Panc1 (cell line): ENCODE data around the gene AHNAK. TPM values are rescaled to one million over a fixed set of nuclear protein-coding genes. Genes with fewer than 3 reads are reported as not detected.

Experiments used
- ATAC-seq: fragments of 200-7000 bp; cut with Tn5 transposase; 2 replicates; pipeline ENCODE4 v1.9.1; 2020; ENCODE audit warnings: mild to moderate bottlenecking, moderate library complexity
- BruUV-seq: library from RNA; stranded (reverse); fragments of 400-500 nt; replicated peaks from 2 replicates; lab custom pipeline; 2021; lab: Mats Ljungman, UMichigan
- CTCF ChIA-PET: fragments of 300-600 bp; sonication (Branson Sonifier 250); formaldehyde crosslinking; loops from one replicate; lab custom pipeline; 2022; ENCODE audit warnings: antibody characterized with exemption; lab: Charles Lee
- POLR2A ChIA-PET: fragments of 300-600 bp; sonication (Branson Sonifier 250); formaldehyde crosslinking; loops from one replicate; lab custom pipeline; 2022; ENCODE audit warnings: antibody characterized with exemption; lab: Charles Lee
- DNase-seq: peaks from one replicate; pipeline ENCODE4 v3.0.0-alpha.2; 2010; ENCODE audit warnings: low read depth, low spot score
- H3K27ac ChIP-seq: 2 replicates; pipeline ENCODE4 v1.5.1; 2011; ENCODE audit warnings: mild to moderate bottlenecking, low read length, inconsistent platforms
- H3K27me3 ChIP-seq: fragments of 200-500 bp; sonication (Bioruptor generic); 2 replicates; pipeline ENCODE4 v1.6.0; 2014; ENCODE audit warnings: low read length, inconsistent platforms; ENCODE audit not compliant: control insufficient read depth, insufficient read depth
- H3K36me3 ChIP-seq: fragments of 200-500 bp; sonication (Bioruptor generic); 2 replicates; pipeline ENCODE4 v1.5.1; 2014; ENCODE audit warnings: inconsistent platforms, mild to moderate bottlenecking, low read length, moderate library complexity; ENCODE audit not compliant: control insufficient read depth, insufficient read depth
- H3K4me1 ChIP-seq: 2 replicates; pipeline ENCODE4 v1.5.1; 2011; ENCODE audit warnings: inconsistent platforms, mild to moderate bottlenecking, low read length, moderate library complexity; ENCODE audit not compliant: control insufficient read depth, insufficient read depth
- H3K4me3 ChIP-seq, 2 experiments: 2 replicates each; pipeline ENCODE4 v1.5.1; 2011 to 2012; ENCODE audit warnings: low read depth in 2 of 2, low read length in 2 of 2, mild to moderate bottlenecking in 2 of 2, inconsistent platforms in 1 of 2, moderate library complexity in 1 of 2
- H3K9me3 ChIP-seq: fragments of 200-500 bp; sonication (Bioruptor generic); 2 replicates; pipeline ENCODE4 v1.5.1; 2014; ENCODE audit warnings: low read depth, mild to moderate bottlenecking, inconsistent platforms, low read length, moderate library complexity; ENCODE audit not compliant: control insufficient read depth, insufficient read depth
- POLR2AphosphoS5 ChIP-seq: IDR thresholded peaks from 2 replicates; pipeline ENCODE4 v1.6.1; 2012; ENCODE audit warnings: mild to moderate bottlenecking, low read depth, low read length, moderate library complexity
- SIN3A ChIP-seq: IDR thresholded peaks from 2 replicates; pipeline ENCODE4 v1.6.1; 2012; ENCODE audit warnings: low read depth, mild to moderate bottlenecking, low read length, moderate library complexity, borderline replicate concordance; ENCODE audit not compliant: insufficient read depth
- TCF7L2 ChIP-seq: IDR thresholded peaks from 2 replicates; pipeline ENCODE4 v1.6.1; 2011; ENCODE audit warnings: mild to moderate bottlenecking, low read depth, low read length, inconsistent platforms
- in situ Hi-C: cut with HindIII; loops from 2 replicates; pipeline ENCODE4 v1.10.0; 2016; ENCODE audit warnings: low sequenced_read_pairs, low pct_unique_long_range_greater_than_20kb
- intact Hi-C: fragments of 100-400 bp; cut with micrococcal nuclease; formaldehyde crosslinking; loops from one replicate; pipeline ENCODE4 v1.10.0; 2022; ENCODE audit not compliant: unreplicated experiment
- total RNA-seq: library from RNA; stranded (reverse); gene quantifications from one replicate; pipeline ENCODE4 v1.2.1, GENCODE V29; 2021; ENCODE audit not compliant: unreplicated experiment
- TF ChIP-seq, protein P1 (sequence below): fragments of 450-650 bp; IDR thresholded peaks from 2 replicates; pipeline ENCODE4 v1.5.1; 2017; ENCODE audit warnings: mild to moderate bottlenecking
- TF ChIP-seq, protein P2 (sequence below), 2 experiments: IDR thresholded peaks; 2 replicates each; pipeline ENCODE4 v1.6.1; 2011 to 2012; ENCODE audit warnings: low read depth in 2 of 2, control low read depth in 1 of 2, low read length in 1 of 2, mild to moderate bottlenecking in 1 of 2, moderate library complexity in 1 of 2; ENCODE audit not compliant: insufficient read depth in 1 of 2

AHNAK gene
- total RNA-seq, 1 experiment from 2014 or later: 844 TPM

DNA sequence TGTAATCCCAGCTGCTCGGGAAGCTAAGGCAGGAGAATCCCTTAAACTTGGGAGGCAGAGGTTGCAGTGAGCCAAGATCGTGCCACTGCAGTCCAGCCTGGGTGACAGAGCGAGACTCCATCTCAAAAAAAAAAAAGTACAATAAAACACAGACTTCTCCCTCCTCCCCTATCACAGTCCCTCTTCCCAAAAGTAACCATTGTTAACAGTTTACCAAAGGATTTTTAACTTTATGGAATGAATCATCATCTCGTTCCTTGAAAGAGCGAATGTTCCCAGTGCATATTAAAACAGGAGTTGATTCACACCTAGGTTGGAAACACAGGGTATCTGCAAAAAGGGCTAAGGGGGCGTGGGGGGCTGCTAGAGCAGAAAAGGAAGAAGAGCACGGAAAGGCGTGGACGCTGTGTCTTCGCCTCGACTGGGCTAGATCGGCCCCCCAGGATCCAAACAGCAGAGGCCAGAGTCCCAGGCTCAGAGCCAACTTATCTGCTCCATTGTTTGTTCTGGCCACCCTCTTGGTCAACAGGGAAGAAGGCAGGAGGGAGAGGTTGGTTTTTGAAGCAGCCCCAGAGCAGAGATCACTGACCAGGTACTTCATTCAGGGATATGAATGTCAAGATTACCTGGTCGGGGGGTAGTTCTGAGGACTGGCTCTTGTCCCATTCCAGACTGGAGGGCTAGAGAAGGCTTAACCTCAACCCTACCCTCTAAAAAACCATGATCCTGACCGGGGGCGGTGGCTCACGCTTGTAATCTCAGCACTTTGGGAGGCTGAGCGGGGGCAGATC lies 2.1 kb upstream of the AHNAK start:
- peak overlapping the region in 1 of 2 experiments; percentile 39; a peak in 2 of 4 replicates for H3K4me3 ChIP-seq
- ChIA-PET CTCF (interaction anchor here (0.6 kb wide), 1 partner anchor 124 kb away, joined by 3 read pairs; no protein-coding TSS in a partner anchor), POLR2A (interaction anchor here (0.6 to 1.0 kb wide), 3 partner anchors 9 to 62 kb away, joined by 4 to 16 read pairs (median 6); no protein-coding TSS in a partner anchor)
- intact Hi-C loops: loop anchor here (10.0 kb wide), 1 partner anchor 154 kb away; no protein-coding TSS in a partner anchor
- H3K27ac ChIP-seq: peak overlapping the region; percentile 91
- BruUV-seq: no TSS peak
- H3K4me1 ChIP-seq: peaks cover 46% of the 10 kb centered on the region
- in situ Hi-C loops: no loop called here
- no peaks in the 10 kb centered on the region for H3K27me3 ChIP-seq
- TF ChIP-seq TCF7L2 (peak; percentile 45), SIN3A (no peak), POLR2AphosphoS5 (no peak; the same call in 1 of the 2 replicates)
- TF ChIP-seq, protein P1, sequence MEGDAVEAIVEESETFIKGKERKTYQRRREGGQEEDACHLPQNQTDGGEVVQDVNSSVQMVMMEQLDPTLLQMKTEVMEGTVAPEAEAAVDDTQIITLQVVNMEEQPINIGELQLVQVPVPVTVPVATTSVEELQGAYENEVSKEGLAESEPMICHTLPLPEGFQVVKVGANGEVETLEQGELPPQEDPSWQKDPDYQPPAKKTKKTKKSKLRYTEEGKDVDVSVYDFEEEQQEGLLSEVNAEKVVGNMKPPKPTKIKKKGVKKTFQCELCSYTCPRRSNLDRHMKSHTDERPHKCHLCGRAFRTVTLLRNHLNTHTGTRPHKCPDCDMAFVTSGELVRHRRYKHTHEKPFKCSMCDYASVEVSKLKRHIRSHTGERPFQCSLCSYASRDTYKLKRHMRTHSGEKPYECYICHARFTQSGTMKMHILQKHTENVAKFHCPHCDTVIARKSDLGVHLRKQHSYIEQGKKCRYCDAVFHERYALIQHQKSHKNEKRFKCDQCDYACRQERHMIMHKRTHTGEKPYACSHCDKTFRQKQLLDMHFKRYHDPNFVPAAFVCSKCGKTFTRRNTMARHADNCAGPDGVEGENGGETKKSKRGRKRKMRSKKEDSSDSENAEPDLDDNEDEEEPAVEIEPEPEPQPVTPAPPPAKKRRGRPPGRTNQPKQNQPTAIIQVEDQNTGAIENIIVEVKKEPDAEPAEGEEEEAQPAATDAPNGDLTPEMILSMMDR: no peak
- TF ChIP-seq, protein P2, sequence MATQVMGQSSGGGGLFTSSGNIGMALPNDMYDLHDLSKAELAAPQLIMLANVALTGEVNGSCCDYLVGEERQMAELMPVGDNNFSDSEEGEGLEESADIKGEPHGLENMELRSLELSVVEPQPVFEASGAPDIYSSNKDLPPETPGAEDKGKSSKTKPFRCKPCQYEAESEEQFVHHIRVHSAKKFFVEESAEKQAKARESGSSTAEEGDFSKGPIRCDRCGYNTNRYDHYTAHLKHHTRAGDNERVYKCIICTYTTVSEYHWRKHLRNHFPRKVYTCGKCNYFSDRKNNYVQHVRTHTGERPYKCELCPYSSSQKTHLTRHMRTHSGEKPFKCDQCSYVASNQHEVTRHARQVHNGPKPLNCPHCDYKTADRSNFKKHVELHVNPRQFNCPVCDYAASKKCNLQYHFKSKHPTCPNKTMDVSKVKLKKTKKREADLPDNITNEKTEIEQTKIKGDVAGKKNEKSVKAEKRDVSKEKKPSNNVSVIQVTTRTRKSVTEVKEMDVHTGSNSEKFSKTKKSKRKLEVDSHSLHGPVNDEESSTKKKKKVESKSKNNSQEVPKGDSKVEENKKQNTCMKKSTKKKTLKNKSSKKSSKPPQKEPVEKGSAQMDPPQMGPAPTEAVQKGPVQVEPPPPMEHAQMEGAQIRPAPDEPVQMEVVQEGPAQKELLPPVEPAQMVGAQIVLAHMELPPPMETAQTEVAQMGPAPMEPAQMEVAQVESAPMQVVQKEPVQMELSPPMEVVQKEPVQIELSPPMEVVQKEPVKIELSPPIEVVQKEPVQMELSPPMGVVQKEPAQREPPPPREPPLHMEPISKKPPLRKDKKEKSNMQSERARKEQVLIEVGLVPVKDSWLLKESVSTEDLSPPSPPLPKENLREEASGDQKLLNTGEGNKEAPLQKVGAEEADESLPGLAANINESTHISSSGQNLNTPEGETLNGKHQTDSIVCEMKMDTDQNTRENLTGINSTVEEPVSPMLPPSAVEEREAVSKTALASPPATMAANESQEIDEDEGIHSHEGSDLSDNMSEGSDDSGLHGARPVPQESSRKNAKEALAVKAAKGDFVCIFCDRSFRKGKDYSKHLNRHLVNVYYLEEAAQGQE (IDR thresholded peaks at IDR 0.05; ENCODE audit: insufficient read depth in 1 of 2, low read depth in 2 of 2, low read length in 1 of 2): no peak
- H3K36me3 ChIP-seq: peaks cover 6% of the 10 kb centered on the region; the same call in 1 of the 2 replicates
- no peak for ATAC-seq
- no peaks in the 10 kb centered on the region for H3K9me3 ChIP-seq
- DNase-seq: no peak

DNA sequence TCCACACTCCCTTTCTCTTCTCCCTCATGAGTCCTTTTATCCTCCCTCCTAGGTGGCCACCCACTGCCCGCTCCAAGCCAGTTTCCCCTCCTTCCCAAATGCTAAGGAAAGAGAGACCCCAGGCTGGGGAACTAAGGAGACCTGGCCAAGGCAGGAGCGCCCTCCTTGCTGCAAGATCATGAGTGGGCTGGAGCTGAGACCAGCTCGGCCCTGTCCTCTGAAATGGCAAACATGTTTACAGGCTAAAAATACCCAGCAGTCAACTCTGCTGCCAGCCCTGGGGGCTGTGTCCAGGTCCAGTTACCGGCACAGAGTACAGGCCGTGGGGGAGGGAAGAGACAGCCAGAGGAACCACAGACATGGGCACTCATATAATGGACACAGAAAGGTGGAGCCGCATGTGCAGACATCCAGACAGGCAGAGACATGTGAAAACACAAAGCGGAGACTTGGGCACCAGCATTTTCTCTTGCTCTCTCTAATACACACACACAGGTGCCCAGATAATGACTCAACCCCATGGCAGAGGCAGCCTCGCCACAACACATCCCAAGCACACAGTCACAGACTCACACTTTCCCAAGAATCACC lies 1.2 kb upstream of the AHNAK start:
- ChIA-PET POLR2A (interaction anchor here (0.9 to 1.2 kb wide), 5 partner anchors 9 to 44 kb away, joined by 3 to 7 read pairs (median 4); partner anchors contain the start of genes EEF1G and TUT1), CTCF (interaction anchor here (0.6 kb wide), 1 partner anchor 123 kb away, joined by 3 read pairs; no protein-coding TSS in a partner anchor)
- no TSS peak for BruUV-seq
- Histone ChIP-seq H3K27me3 (no peaks in the 10 kb centered on the region), H3K4me1 (peaks cover 41% of the 10 kb centered on the region), H3K27ac (peak overlapping the region; percentile 91), H3K36me3 (peaks cover 6% of the 10 kb centered on the region; the same call in 1 of the 2 replicates), H3K4me3 (peak overlapping the region; percentile 80 to 98), H3K9me3 (no peaks in the 10 kb centered on the region)
- in situ Hi-C loops: no loop called here
- intact Hi-C loops: loop anchor here (10.0 kb wide), 1 partner anchor 153 kb away; no protein-coding TSS in a partner anchor
- TF ChIP-seq TCF7L2 (peak; percentile 22; the same call in 1 of the 2 replicates), SIN3A (no peak)
- ATAC-seq (peak; percentile 4; the same call in 1 of the 2 replicates), DNase-seq (no peak)
